Mesodermal cell (in vitro differentiated cells): Measurements from ENCODE around the gene PSMA5.
"Not testable (repeated sequence)": the region's sequence is repeated elsewhere in the genome, so short reads cannot be mapped to it uniquely, and the experiment has no call there.

Source experiments
- H3K27ac ChIP-seq: 2 replicates; pipeline ENCODE4 v1.7.0; 2013; ENCODE audit warnings: mild to moderate bottlenecking, low read depth, low read length, moderate library complexity; ENCODE audit not compliant: severe bottlenecking
- H3K36me3 ChIP-seq: 2 replicates; pipeline ENCODE4 v1.7.1; 2013; ENCODE audit warnings: mild to moderate bottlenecking, low read length, moderate library complexity; ENCODE audit not compliant: control insufficient read depth, insufficient read depth
- H3K4me1 ChIP-seq: one replicate; pipeline ENCODE4 v1.7.1; 2013; ENCODE audit warnings: mild to moderate bottlenecking, low read length; ENCODE audit not compliant: insufficient read depth, control insufficient read depth, poor library complexity, severe bottlenecking
- H3K4me3 ChIP-seq: 2 replicates; pipeline ENCODE4 v1.7.0; 2013; ENCODE audit warnings: low read length, control low read depth, mild to moderate bottlenecking; ENCODE audit not compliant: insufficient read depth, poor library complexity, severe bottlenecking; ENCODE audit errors: extremely low read depth
- H3K9me3 ChIP-seq: 2 replicates; pipeline ENCODE4 v1.7.1; 2013; ENCODE audit warnings: mild to moderate bottlenecking, low read length, moderate library complexity; ENCODE audit not compliant: control insufficient read depth
- WGBS, 2 experiments: methylation state at CpG; one replicate each; pipeline ENCODE4 v1.1.5; 2013; ENCODE audit warnings: missing lambda C conversion rate in 2 of 2; ENCODE audit not compliant: insufficient coverage in 2 of 2; 5-methylcytosine and 5-hydroxymethylcytosine counted together

PSMA5 gene

DNA sequence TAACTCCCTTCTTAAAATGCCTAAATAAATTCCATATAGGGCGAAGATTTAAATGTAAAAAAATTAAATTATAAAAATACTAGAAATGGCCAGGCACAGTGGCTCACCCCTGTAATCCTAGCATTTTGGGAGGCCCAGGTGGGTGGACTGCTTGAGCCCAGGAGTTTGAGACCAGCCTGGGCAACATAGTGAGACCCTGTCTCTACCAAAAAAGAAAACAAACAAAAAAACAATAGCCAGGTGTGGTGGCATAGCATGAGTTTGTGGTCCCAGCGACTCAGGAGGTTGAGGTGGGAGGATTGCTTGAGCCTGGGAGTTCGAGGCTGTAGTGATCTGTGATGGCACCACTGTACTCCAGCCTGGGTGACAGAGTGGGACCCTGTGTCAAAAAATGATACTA lies 46.3 kb downstream of the PSMA5 start:
- Histone ChIP-seq H3K4me3 (no peak overlapping the region), H3K9me3 (peaks cover 4% of the 10 kb centered on the region), H3K36me3 (no peaks in the 10 kb centered on the region), H3K4me1 (peaks cover 16% of the 10 kb centered on the region), H3K27ac (no peak overlapping the region)
- WGBS, 2 experiments, result 69 to 72% methylated on average over 2 of the region's 3 CpGs

GRCh38 chr1:109379422-109379821 lies 46.8 kb downstream of the PSMA5 start:
- Histone ChIP-seq H3K4me3 (no peak overlapping the region), H3K4me1 (peaks cover 16% of the 10 kb centered on the region), H3K9me3 (peaks cover 1% of the 10 kb centered on the region), H3K27ac (no peak overlapping the region), H3K36me3 (no peaks in the 10 kb centered on the region)
- 83 to 100% methylated on average over 1 to 2 of the region's 3 CpGs for WGBS, 2 experiments

DNA sequence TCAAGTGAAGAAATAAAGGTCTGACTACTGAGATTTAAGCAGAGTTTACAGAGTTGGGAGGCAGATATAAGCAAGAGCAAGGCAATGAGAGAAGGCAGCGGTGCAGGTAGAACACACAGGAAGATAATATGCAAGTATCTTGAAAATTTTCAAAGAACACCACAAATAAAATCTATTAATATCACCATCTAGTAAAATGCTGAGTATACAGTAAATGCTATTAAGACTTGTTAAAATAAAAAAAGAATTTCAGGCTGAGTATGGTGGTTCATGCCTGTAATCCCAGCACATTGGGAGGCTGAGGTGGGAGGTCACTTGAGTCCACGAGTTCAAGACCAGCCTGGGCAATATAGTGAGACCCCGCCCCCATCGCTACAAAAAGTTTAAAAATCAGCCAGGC lies 48.5 kb downstream of the PSMA5 start:
- no peaks in the 10 kb centered on the region for H3K36me3 ChIP-seq
- H3K4me1 ChIP-seq, result peaks cover 6% of the 10 kb centered on the region
- no peak overlapping the region for H3K27ac ChIP-seq
- no peak overlapping the region for H3K4me3 ChIP-seq
- WGBS, 2 experiments, result 75 to 80% methylated on average over 1 of the region's 4 CpGs
- no peaks in the 10 kb centered on the region for H3K9me3 ChIP-seq

DNA sequence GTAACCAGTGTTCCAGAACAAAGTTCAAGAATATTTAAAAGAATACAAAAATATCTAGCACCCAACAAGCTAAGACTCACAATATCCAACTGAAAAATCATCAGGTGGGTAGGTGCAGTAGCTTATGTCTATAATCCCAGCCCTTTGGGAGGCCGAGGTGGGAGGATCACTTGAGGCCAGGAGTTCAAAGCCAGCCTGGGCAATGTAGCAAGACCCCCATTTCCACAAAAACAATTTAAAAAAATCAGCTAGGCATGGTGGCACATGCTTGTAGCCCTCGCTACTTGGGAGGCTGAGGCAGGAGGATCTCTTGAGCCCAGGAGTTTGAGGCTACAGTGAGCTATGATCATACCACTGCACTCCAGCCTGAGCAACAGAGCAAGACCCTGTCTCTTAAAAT lies 52.6 kb downstream of the PSMA5 start:
- H3K36me3 ChIP-seq, H3K4me3 ChIP-seq, H3K9me3 ChIP-seq, H3K27ac ChIP-seq: not testable (repeated sequence)
- 100% methylated on average over 1 of the region's 2 CpGs for WGBS, 2 experiments
- H3K4me1 ChIP-seq, result peaks cover 29% of the 10 kb centered on the region

DNA sequence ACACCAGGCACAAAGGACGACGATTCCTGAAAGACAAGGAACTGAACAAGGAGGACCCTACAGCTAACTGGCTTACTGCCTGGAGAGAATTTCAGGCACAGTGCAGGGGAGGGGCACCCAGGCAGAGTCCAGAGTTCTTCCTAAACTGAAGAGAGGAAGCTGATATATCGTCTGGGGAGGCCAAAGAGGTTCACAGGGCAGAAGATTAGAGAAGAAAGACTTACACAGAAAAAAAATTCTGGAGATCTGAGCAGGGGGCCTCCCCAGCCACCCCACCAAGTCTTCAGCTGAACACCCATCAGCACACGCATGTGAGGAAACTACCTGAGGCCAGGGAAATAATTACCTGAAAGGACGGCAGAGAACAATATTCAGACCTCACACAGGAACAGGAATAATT lies 53.1 kb downstream of the PSMA5 start:
- peaks cover 29% of the 10 kb centered on the region for H3K4me1 ChIP-seq
- H3K27ac ChIP-seq, result no peak overlapping the region
- H3K36me3 ChIP-seq, result no peaks in the 10 kb centered on the region
- WGBS, 2 experiments, result 83 to 95% methylated on average over 3 of the region's 5 CpGs
- no peak overlapping the region for H3K4me3 ChIP-seq
- no peaks in the 10 kb centered on the region for H3K9me3 ChIP-seq

DNA sequence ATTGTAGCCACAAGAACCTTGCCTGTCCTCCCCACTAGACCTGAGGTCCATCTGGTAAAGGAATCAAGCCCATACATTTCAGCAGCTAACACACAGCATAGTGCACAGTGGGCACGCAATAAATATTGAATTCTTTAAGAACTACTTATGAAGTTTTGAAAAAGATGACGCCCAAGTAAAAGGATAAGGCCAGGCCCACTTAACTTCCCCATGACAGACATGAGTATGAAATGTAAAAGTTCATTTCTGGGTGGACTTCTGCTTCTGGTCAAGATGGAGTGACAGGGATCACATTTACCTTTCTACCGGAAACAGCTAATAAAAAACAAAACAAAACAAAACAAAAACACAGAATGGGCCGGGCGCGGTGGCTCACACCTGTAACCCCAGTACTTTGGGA lies 54.0 kb downstream of the PSMA5 start:
- no peak overlapping the region for H3K4me3 ChIP-seq
- H3K36me3 ChIP-seq, result no peaks in the 10 kb centered on the region
- 86 to 100% methylated on average over 3 to 4 of the region's 6 CpGs for WGBS, 2 experiments
- H3K27ac ChIP-seq, result no peak overlapping the region
- H3K9me3 ChIP-seq, result no peaks in the 10 kb centered on the region
- H3K4me1 ChIP-seq, result peaks cover 29% of the 10 kb centered on the region

- Histone ChIP-seq H3K9me3 (no peaks in the 10 kb centered on the region), H3K27ac (peak overlapping the region; percentile 42), H3K4me3 (no peak overlapping the region), H3K36me3 (no peaks in the 10 kb centered on the region), H3K4me1 (peaks cover 29% of the 10 kb centered on the region)
- 56 to 58% methylated on average over 4 of the region's 4 CpGs for WGBS, 2 experiments
Measured at GRCh38 chr1:109371341-109371739, 54.9 kb downstream of the PSMA5 start.

- Histone ChIP-seq H3K9me3 (no peaks in the 10 kb centered on the region), H3K36me3 (no peaks in the 10 kb centered on the region), H3K27ac (peak overlapping the region; percentile 42), H3K4me1 (peaks cover 29% of the 10 kb centered on the region), H3K4me3 (no peak overlapping the region)
- 84 to 89% methylated on average over 7 of the region's 7 CpGs for WGBS, 2 experiments
Measured at GRCh38 chr1:109370712-109371340, 55.4 kb downstream of the PSMA5 start.

DNA sequence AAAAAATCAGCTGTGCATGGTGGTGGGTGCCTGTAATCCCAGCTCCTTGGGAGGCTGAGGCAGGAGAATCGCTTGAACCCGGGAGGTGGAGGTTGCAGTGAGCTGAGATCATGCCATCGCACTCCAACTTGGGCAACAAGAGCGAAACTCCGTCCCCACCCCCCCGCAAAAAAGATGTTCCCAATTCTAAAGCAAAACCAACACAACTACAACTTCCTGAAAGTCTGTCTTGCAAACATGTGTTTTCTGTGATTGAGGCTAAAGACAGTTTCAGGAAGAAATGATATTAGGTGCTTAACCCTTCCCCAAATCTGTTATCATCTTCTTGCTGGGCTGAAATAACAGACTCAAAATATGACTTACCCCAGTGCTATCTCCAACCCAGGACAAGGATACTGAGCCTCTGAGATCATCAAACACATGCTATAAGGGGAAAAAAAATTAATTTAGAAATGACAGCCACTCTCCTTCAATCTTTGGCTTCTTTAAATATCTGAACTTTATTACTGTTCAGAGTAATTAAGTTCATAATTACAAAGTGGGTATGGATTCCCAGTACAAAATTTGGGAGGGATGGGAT lies 57.0 kb downstream of the PSMA5 start:
- Histone ChIP-seq H3K9me3 (no peaks in the 10 kb centered on the region), H3K4me3 (no peak overlapping the region), H3K36me3 (peaks cover 3% of the 10 kb centered on the region), H3K4me1 (peaks cover 29% of the 10 kb centered on the region), H3K27ac (no peak overlapping the region)
- WGBS, 2 experiments, result 94% methylated on average over 2 of the region's 6 CpGs; no CpG with 5 or more reads in 1 of the 2 experiments

DNA sequence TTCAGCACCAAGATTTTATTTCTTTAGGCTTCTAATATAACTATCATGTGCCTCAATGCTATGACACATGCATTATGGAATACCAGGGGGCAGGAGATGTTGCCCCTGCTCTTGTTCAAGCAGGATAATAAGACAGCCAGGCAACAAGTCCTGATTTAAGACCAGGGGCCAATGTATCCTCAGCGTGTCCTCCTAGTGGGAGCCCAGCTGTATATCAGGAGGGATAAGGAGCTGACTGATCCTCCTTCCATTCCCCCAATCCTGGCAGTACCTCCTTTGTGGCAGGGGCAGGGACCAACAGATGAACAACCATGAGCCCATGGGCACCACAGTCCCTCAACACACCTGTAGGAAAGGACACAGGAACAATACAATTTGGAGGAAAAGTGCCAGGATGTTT lies 57.8 kb downstream of the PSMA5 start:
- peaks cover 28% of the 10 kb centered on the region for H3K4me1 ChIP-seq
- H3K4me3 ChIP-seq, result no peak overlapping the region
- peaks cover 3% of the 10 kb centered on the region for H3K36me3 ChIP-seq
- WGBS, 2 experiments, result 100% methylated on average over 1 of the region's 1 CpG; no CpG with 5 or more reads in 1 of the 2 experiments
- no peaks in the 10 kb centered on the region for H3K9me3 ChIP-seq
- no peak overlapping the region for H3K27ac ChIP-seq

DNA sequence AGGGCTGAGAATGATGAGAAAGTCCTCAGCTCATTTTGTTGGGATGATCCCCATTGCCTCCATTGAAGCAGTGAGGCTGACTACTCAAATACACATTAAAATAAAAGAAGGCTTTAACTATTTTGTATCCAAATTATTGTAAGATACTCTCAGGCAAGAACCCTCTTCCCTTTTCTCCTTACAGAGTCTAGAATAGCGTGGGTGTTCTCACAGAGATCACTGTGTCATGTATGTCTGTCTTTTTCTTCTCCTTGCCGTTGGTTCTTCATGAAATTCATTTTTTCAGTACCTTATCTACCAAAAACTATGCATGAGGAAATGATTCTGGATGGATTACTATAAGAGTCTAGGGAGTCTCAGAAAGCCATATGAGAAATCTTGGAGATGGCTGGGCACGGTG lies 58.6 kb downstream of the PSMA5 start:
- H3K4me1 ChIP-seq, result peaks cover 23% of the 10 kb centered on the region
- H3K27ac ChIP-seq, result no peak overlapping the region
- WGBS, 2 experiments, result 79 to 91% methylated on average over 1 to 2 of the region's 3 CpGs
- H3K4me3 ChIP-seq, result no peak overlapping the region
- H3K36me3 ChIP-seq, result peaks cover 3% of the 10 kb centered on the region
- H3K9me3 ChIP-seq, result no peaks in the 10 kb centered on the region
